Rectal smooth muscle tissue (tissue), 1 donor: Measurements from ENCODE around the gene HOXB7.

Experiments
- H3K27ac ChIP-seq: one replicate; pipeline ENCODE4 v1.7.0; 2013; ENCODE audit warnings: low read depth, low read length, inconsistent platforms
- H3K27me3 ChIP-seq: one replicate; pipeline ENCODE4 v1.7.0; 2013; ENCODE audit warnings: low read length; ENCODE audit not compliant: control insufficient read depth, insufficient read depth
- H3K36me3 ChIP-seq: one replicate; pipeline ENCODE4 v1.7.0; 2013; ENCODE audit warnings: low read length; ENCODE audit not compliant: control insufficient read depth, insufficient read depth
- H3K4me1 ChIP-seq: one replicate; pipeline ENCODE4 v1.7.0; 2013; ENCODE audit warnings: low read length; ENCODE audit not compliant: control insufficient read depth, insufficient read depth
- H3K4me3 ChIP-seq: one replicate; pipeline ENCODE4 v1.7.0; 2013; ENCODE audit warnings: low read length
- H3K9ac ChIP-seq: one replicate; pipeline ENCODE4 v1.7.0; 2013; ENCODE audit warnings: low read length

The HOXB7 gene

GRCh38 chr17:48564188-48565021 is 46.4 kb downstream of the HOXB7 start:
- H3K9ac ChIP-seq, result peak overlapping the region; percentile 42
- H3K36me3 ChIP-seq, result no peaks in the 10 kb centered on the region
- H3K4me1 ChIP-seq, result peaks cover 72% of the 10 kb centered on the region
- H3K27me3 ChIP-seq, result no peaks in the 10 kb centered on the region
- peak overlapping the region; percentile 54 for H3K4me3 ChIP-seq
- peak overlapping the region; percentile 86 for H3K27ac ChIP-seq

- H3K36me3 ChIP-seq, result no peaks in the 10 kb centered on the region
- H3K9ac ChIP-seq, result no peak overlapping the region
- no peaks in the 10 kb centered on the region for H3K27me3 ChIP-seq
- peak overlapping the region; percentile 85 for H3K27ac ChIP-seq
- H3K4me3 ChIP-seq, result peak overlapping the region; percentile 17
- peaks cover 77% of the 10 kb centered on the region for H3K4me1 ChIP-seq
Measured at GRCh38 chr17:48563867-48564187, 47.0 kb downstream of the HOXB7 start.

- Histone ChIP-seq H3K27me3 (no peaks in the 10 kb centered on the region), H3K36me3 (no peaks in the 10 kb centered on the region), H3K4me1 (peaks cover 80% of the 10 kb centered on the region), H3K27ac (peak overlapping the region; percentile 85), H3K9ac (no peak overlapping the region), H3K4me3 (peak overlapping the region; percentile 17)
Measured at GRCh38 chr17:48563385-48563838, 47.4 kb downstream of the HOXB7 start.

- peak overlapping the region; percentile 17 for H3K4me3 ChIP-seq
- H3K9ac ChIP-seq, result no peak overlapping the region
- peak overlapping the region; percentile 85 for H3K27ac ChIP-seq
- H3K36me3 ChIP-seq, result no peaks in the 10 kb centered on the region
- H3K27me3 ChIP-seq, result no peaks in the 10 kb centered on the region
- H3K4me1 ChIP-seq, result peaks cover 81% of the 10 kb centered on the region
Measured at GRCh38 chr17:48562934-48563333, 47.9 kb downstream of the HOXB7 start.

GRCh38 chr17:48561884-48562810 is 48.7 kb downstream of the HOXB7 start:
- Histone ChIP-seq H3K4me1 (peaks cover 81% of the 10 kb centered on the region), H3K27me3 (no peaks in the 10 kb centered on the region), H3K27ac (peak overlapping the region; percentile 85), H3K36me3 (no peaks in the 10 kb centered on the region), H3K4me3 (peak overlapping the region; percentile 17), H3K9ac (no peak overlapping the region)

- H3K4me3 ChIP-seq, result peak overlapping the region; percentile 1
- H3K27me3 ChIP-seq, result no peaks in the 10 kb centered on the region
- H3K4me1 ChIP-seq, result peaks cover 75% of the 10 kb centered on the region
- no peaks in the 10 kb centered on the region for H3K36me3 ChIP-seq
- no peak overlapping the region for H3K9ac ChIP-seq
- peak overlapping the region; percentile 98 for H3K27ac ChIP-seq
Measured at GRCh38 chr17:48559840-48560817, 50.7 kb downstream of the HOXB7 start.

GRCh38 chr17:48559122-48559839 is 51.5 kb downstream of the HOXB7 start:
- Histone ChIP-seq H3K9ac (no peak overlapping the region), H3K4me1 (peaks cover 71% of the 10 kb centered on the region), H3K27me3 (no peaks in the 10 kb centered on the region), H3K27ac (peak overlapping the region; percentile 98), H3K36me3 (no peaks in the 10 kb centered on the region), H3K4me3 (peak overlapping the region; percentile 30)

GRCh38 chr17:48558831-48559121 is 52.0 kb downstream of the HOXB7 start:
- Histone ChIP-seq H3K27me3 (no peaks in the 10 kb centered on the region), H3K36me3 (no peaks in the 10 kb centered on the region), H3K4me3 (peak overlapping the region; percentile 36), H3K4me1 (peaks cover 73% of the 10 kb centered on the region), H3K9ac (no peak overlapping the region), H3K27ac (peak overlapping the region; percentile 98)

GRCh38 chr17:48558057-48558830 is 52.6 kb downstream of the HOXB7 start:
- H3K4me1 ChIP-seq, result peaks cover 70% of the 10 kb centered on the region
- H3K36me3 ChIP-seq, result no peaks in the 10 kb centered on the region
- no peak overlapping the region for H3K9ac ChIP-seq
- H3K27me3 ChIP-seq, result no peaks in the 10 kb centered on the region
- H3K4me3 ChIP-seq, result peak overlapping the region; percentile 36
- peak overlapping the region; percentile 98 for H3K27ac ChIP-seq
